HepG2 (cell line): Measurements from ENCODE around the gene ZBTB46. TPM values are rescaled to one million over a fixed set of nuclear protein-coding genes. Genes with fewer than 3 reads are reported as not detected.

Experiments used
- ASH2L ChIP-seq: fragments of 300-600, 200-600 bp; sonication (generic); IDR thresholded peaks from 2 replicates; pipeline ENCODE4 v1.7.0; 2017; ENCODE audit warnings: low read depth, mild to moderate bottlenecking, moderate library complexity, mixed read lengths, low read length; ENCODE audit not compliant: insufficient read length
- ATF5 ChIP-seq: sonication (generic); formaldehyde crosslinking; IDR thresholded peaks from 2 replicates; pipeline ENCODE4 v1.4.0; 2020; ENCODE audit warnings: mild to moderate bottlenecking, low read depth, missing genetic modification reagents
- BATF2 ChIP-seq: sonication (generic); formaldehyde crosslinking; IDR thresholded peaks from 2 replicates; pipeline ENCODE4 v1.8.0; 2022; ENCODE audit warnings: mild to moderate bottlenecking, missing genetic modification reagents, moderate library complexity
- BCL6 ChIP-seq: IDR thresholded peaks from 2 replicates; pipeline ENCODE4 v1.6.1; 2016; ENCODE audit warnings: missing genetic modification reagents, missing compliant biosample characterization
- E2F1 ChIP-seq: sonication (generic); formaldehyde crosslinking; IDR thresholded peaks from 2 replicates; pipeline ENCODE4 v1.5.0; 2020; ENCODE audit warnings: missing genetic modification reagents
- GATAD2A ChIP-seq: IDR thresholded peaks from 2 replicates; pipeline ENCODE4 v1.6.1; 2016
- GTF3A ChIP-seq: sonication (generic); formaldehyde crosslinking; conservative IDR thresholded peaks from 2 replicates; pipeline ENCODE4 v1.4.0; 2020; ENCODE audit warnings: mild to moderate bottlenecking, missing genetic modification reagents
- ISL2 ChIP-seq: sonication (generic); formaldehyde crosslinking; IDR thresholded peaks from 2 replicates; pipeline ENCODE4 v1.5.0; 2020; ENCODE audit warnings: missing genetic modification reagents
- MIXL1 ChIP-seq: IDR thresholded peaks from 2 replicates; pipeline ENCODE4 v1.6.1; 2016
- MYNN ChIP-seq: sonication (generic); formaldehyde crosslinking; IDR thresholded peaks from 2 replicates; pipeline ENCODE4 v1.4.0; 2020; ENCODE audit warnings: mild to moderate bottlenecking, low read depth, missing genetic modification reagents
- PHF20 ChIP-seq: sonication (generic); formaldehyde crosslinking; IDR thresholded peaks from 2 replicates; pipeline ENCODE4 v1.5.0; 2020; ENCODE audit warnings: mild to moderate bottlenecking, missing genetic modification reagents
- POGK ChIP-seq: sonication (generic); formaldehyde crosslinking; conservative IDR thresholded peaks from 2 replicates; pipeline ENCODE4 v1.8.0; 2022; ENCODE audit warnings: mild to moderate bottlenecking, moderate library complexity, missing genetic modification reagents
- RFX3 ChIP-seq: IDR thresholded peaks from 2 replicates; pipeline ENCODE4 v1.6.1; 2016; ENCODE audit warnings: missing biosample characterization, missing genetic modification reagents
- RXRB ChIP-seq: IDR thresholded peaks from 2 replicates; pipeline ENCODE4 v1.6.1; 2016; ENCODE audit warnings: borderline replicate concordance, missing genetic modification reagents, missing compliant biosample characterization
- ZKSCAN5 ChIP-seq: sonication (generic); formaldehyde crosslinking; IDR thresholded peaks from 2 replicates; pipeline ENCODE4 v1.5.1; 2020; ENCODE audit warnings: mild to moderate bottlenecking, missing genetic modification reagents
- ZNF280B ChIP-seq: sonication (generic); formaldehyde crosslinking; IDR thresholded peaks from 2 replicates; pipeline ENCODE4 v1.5.0; 2020; ENCODE audit warnings: missing genetic modification reagents, mild to moderate bottlenecking, borderline replicate concordance
- ZNF282 ChIP-seq: fragments of 450-650 bp; IDR thresholded peaks from 2 replicates; pipeline ENCODE4 v1.6.1; 2018; ENCODE audit not compliant: partially characterized antibody
- ZNF317 ChIP-seq: sonication (generic); formaldehyde crosslinking; IDR thresholded peaks from 2 replicates; pipeline ENCODE4 v1.5.0; 2020; ENCODE audit warnings: mild to moderate bottlenecking, missing genetic modification reagents
- ZNF441 ChIP-seq: sonication (generic); formaldehyde crosslinking; IDR thresholded peaks from 2 replicates; pipeline ENCODE4 v1.7.0; 2021; ENCODE audit warnings: missing genetic modification reagents, borderline replicate concordance
- ZNF740 ChIP-seq: sonication (generic); formaldehyde crosslinking; IDR thresholded peaks from 2 replicates; pipeline ENCODE4 v1.4.0; 2020; ENCODE audit warnings: missing genetic modification reagents
- ZNF792 ChIP-seq: IDR thresholded peaks from 2 replicates; pipeline ENCODE4 v1.6.1; 2016
- ZNF800 ChIP-seq: sonication (generic); formaldehyde crosslinking; IDR thresholded peaks from 2 replicates; pipeline ENCODE4 v1.4.0; 2020; ENCODE audit warnings: missing genetic modification reagents
- polyA plus RNA-seq, 8 experiments: library from polyadenylated mRNA; depleted of rRNA in 3 of 8; stranded (reverse) in 7 of 8; unstranded in 1 of 8; fragments of >200 nt; fragmentation: Illumina TruSeq in 4 of 8; extraction: Trizol in 4 of 8; gene quantifications; 2 replicates each; pipeline versions ENCODE4 v1.2.1 to v1.2.3, GENCODE V29; 2011 to 2016; ENCODE audit warnings: low read depth in 4 of 8, missing spikeins in 1 of 8, mixed read lengths in 1 of 8; ENCODE audit not compliant: insufficient read depth in 1 of 8
- total RNA-seq, 5 experiments: library from RNA; depleted of rRNA; stranded (reverse); fragments of >200 nt; fragmentation: Illumina TruSeq; extraction: Trizol; gene quantifications; 2 replicates each; pipeline ENCODE4 v1.2.3, GENCODE V29; 2016; ENCODE audit warnings: low read depth in 1 of 5

The ZBTB46 gene
- total and polyA plus RNA-seq, 2 of the 13 experiments (the other 11 are each of a cell fraction or from before 2014, with no cell fraction given): 1.6 to 13.5 TPM

GRCh38 chr20:63765082-63765873 lies 65.8 kb downstream of the ZBTB46 start (continued):
- TF ChIP-seq ATF5: no peak
- TF ChIP-seq ZNF282: no peak
- TF ChIP-seq ZNF280B: peak; percentile 68; the same call in 1 of the 2 replicates
- no peak for TF ChIP-seq POGK (CRISPR knock-in tag)
- no peak for TF ChIP-seq BCL6
- TF ChIP-seq ZNF317 (CRISPR knock-in tag): no peak; the same call in 1 of the 2 replicates
- no peak for TF ChIP-seq ZKSCAN5 (CRISPR knock-in tag)
- no peak for TF ChIP-seq BATF2 (CRISPR knock-in tag)
- no peak for TF ChIP-seq ISL2
- peak; percentile 25 for TF ChIP-seq ASH2L
- TF ChIP-seq GTF3A (CRISPR knock-in tag): no peak
- no peak for TF ChIP-seq MYNN (CRISPR knock-in tag)
- peak; percentile 50; the same call in 1 of the 2 replicates for TF ChIP-seq GATAD2A
- peak; percentile 65; the same call in 1 of the 2 replicates for TF ChIP-seq RXRB (CRISPR knock-in tag)
- TF ChIP-seq ZNF740 (CRISPR knock-in tag): no peak
- no peak for TF ChIP-seq MIXL1 (CRISPR knock-in tag)
- TF ChIP-seq RFX3: no peak
- peak; percentile 47; the same call in 1 of the 2 replicates for TF ChIP-seq ZNF792 (CRISPR knock-in tag)
- peak; percentile 84 for TF ChIP-seq ZNF441 (CRISPR knock-in tag)
- TF ChIP-seq E2F1 (CRISPR knock-in tag): no peak
- TF ChIP-seq ZNF800 (CRISPR knock-in tag): no peak; the same call in 1 of the 2 replicates
- no peak; the same call in 1 of the 2 replicates for TF ChIP-seq PHF20 (CRISPR knock-in tag)
